HG03378 (cell line): Measurements from ENCODE around the gene B3GNT8.
A peak's percentile ranks its signal among the peaks of the same experiment; 100 is the strongest.
"Not testable (repeated sequence)": the region's sequence is repeated elsewhere in the genome, so short reads cannot be mapped to it uniquely, and the experiment has no call there.

Experiments used
- ATAC-seq: cut with Tn5 transposase; IDR thresholded peaks from one replicate; pipeline ENCODE4 v1.9.1; 2021; ENCODE audit warnings: mild to moderate bottlenecking, moderate library complexity; ENCODE audit not compliant: unreplicated experiment

B3GNT8 gene

GRCh38 chr19:41397086-41398049 is 29.8 kb downstream of the B3GNT8 start, which contains the start of the genes BCKDHA and EXOSC5:
Gene BCKDHA, plus strand, starts transcription at chr19:41397818. Its CDS starts 10 bp downstream, at chr19:41397828.
Gene EXOSC5, minus strand, starts transcription at chr19:41397359. Its CDS starts 31 bp downstream, at chr19:41397328.
- peak; percentile 88 for ATAC-seq

DNA sequence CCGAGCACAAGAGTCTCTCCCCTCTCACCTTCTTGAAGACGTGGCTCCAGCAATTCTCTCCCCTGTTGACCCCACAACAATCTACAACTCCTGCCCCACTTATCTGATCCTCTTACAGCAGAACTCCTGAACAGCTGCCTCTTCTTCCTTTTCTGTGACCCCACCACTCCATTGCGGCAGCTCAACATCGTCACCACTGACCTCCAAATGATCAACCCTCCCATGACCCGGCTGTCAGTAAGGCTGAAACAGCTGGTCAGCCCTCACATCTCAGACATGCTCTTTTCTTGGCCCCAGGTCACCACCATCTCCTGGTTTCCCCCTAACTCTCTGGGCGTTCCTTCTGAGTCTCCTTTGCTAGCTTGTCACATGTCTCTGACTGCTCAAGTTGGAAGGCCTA is 31.8 kb downstream of the B3GNT8 start:
- no peak for ATAC-seq

DNA sequence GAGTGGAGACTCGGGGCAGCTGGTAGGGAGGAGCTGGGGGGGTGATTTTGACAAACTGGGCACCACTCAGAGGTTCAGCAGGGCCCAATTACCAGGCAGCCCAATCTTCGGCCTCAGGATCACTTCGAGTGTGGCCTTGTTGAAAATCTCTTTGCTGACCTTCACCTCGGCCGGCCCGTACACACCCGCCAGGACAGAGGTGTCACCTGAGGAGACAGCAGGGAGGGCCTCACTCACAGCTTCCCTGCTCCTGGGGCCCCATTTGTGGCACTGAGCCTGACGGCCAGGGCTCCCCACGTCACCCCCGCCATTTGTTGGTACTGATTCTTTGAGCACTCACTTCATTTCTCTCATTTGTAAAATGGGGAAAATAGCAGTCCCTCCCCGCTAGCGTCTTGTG is 34.4 kb downstream of the B3GNT8 start:
- no peak for ATAC-seq

DNA sequence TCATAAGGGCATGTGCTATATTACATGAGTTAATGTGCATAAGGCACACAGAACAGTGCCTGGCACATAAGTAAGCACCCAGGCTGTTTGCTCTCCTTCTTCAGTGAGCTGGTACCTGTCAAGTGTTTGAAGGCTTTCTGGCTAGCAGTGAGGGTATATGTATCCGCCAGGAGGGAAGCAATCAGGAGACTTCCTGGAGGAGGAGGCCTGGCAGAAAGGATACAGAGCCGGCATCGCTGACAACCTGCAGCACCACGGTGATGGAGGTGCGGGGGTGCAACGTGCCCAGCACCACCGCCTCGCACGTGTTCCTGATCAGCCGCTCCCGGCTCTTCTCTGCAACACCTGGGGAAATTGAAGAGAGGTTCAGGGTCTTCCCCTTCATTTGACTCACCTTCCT is 35.6 kb downstream of the B3GNT8 start:
- no peak for ATAC-seq

GRCh38 chr19:41386442-41386841 is 40.7 kb downstream of the B3GNT8 start:
- no peak for ATAC-seq

DNA sequence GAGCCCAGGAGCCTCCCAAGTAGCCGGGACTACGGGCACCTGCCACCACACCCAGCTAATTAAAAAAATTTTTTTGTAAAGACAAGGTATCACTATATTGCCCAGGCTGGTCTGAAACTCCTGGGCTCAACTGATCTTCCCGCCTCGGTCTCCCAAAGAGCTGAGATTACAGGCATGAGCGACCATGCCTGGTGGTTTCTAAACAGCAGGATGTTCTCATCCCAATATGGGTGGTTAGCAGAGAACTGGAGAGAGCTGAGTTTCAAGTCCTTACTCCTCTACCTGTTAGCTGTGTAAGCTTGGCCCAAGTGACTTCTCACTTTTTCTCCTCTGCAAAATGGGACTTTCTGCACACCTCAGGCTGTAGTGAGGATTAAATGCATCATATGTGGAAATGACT is 42.8 kb downstream of the B3GNT8 start:
- no peak for ATAC-seq

- ATAC-seq: not testable (repeated sequence)
Measured at GRCh38 chr19:41381536-41381935, 45.6 kb downstream of the B3GNT8 start.

GRCh38 chr19:41377977-41378709 is 49.0 kb downstream of the B3GNT8 start:
- ATAC-seq: no peak

GRCh38 chr19:41376998-41377365 is 50.2 kb downstream of the B3GNT8 start:
- ATAC-seq: no peak

DNA sequence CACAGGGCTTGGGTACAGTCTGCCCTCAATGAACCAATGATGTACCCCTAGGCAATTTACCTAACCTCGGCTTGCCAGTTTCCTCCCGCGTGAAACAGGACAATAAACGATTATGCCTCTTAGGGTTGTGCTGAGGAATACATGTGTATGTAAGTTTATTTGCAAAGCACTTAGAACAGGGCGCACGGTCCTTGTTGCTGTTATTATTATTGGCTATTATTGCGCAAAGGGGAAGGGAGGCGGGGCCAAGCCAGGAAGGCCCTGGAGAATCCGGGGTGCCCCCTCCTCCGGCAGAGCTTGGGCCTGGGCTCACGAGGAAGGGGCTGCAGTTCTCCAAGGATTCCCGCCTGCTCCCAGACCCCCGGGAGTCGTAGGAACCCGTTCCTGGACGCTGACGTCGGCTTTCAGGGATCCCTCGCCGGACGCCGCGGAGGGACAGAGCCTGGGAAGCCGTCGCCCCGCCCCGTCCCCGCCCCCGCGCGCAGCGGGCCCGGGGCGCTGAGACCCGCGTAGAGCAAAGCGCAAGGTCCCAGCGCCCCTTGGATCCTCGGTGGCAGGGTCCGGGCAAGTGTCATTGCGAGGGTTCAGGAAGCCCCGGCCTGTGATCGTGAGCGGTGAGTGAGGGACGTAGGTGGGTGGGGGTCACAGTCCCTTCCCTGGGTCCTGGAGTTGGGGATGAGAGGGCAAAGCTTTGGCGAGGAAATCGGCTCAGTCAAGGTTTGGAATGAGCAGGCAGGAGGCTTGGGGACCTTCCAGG is 50.8 kb downstream of the B3GNT8 start, which contains the start of gene TMEM91:
Gene TMEM91 (plus strand): TSS at position 293 of the 757 bp plus-strand sequence. CDS start 1,777 bp downstream, outside the sequence.
- ATAC-seq: no peak
